Measurements from ENCODE around the gene ATM.

The ATM gene

GRCh38 chr11:108224366-108224765 is 1.5 kb downstream of the ATM start:
- TF ChIP-seq, protein P1, sequence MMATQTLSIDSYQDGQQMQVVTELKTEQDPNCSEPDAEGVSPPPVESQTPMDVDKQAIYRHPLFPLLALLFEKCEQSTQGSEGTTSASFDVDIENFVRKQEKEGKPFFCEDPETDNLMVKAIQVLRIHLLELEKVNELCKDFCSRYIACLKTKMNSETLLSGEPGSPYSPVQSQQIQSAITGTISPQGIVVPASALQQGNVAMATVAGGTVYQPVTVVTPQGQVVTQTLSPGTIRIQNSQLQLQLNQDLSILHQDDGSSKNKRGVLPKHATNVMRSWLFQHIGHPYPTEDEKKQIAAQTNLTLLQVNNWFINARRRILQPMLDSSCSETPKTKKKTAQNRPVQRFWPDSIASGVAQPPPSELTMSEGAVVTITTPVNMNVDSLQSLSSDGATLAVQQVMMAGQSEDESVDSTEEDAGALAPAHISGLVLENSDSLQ (IDR thresholded peaks at IDR 0.05) = peak; percentile 16; the same call in 1 of the 2 replicates
- TF ChIP-seq SUZ12 (IDR thresholded peaks at IDR 0.05) = no peak
- ChIA-PET POLR2A (interaction anchor here (1.0 to 1.4 kb wide), 2 partner anchors 12 to 243 kb away, joined by 3 read pairs; partner anchors contain the start of gene C11orf65), CTCF (no interaction called here)
- DNase-seq (ENCODE audit: extremely low spot score) = no peak

- CTCF ChIA-PET = no interaction called here
- TF ChIP-seq FOXA1 (IDR thresholded peaks at IDR 0.05) (no peak), HDGF (IDR thresholded peaks at IDR 0.05; ENCODE audit: borderline replicate concordance) (no peak), L3MBTL2 (conservative IDR thresholded peaks at IDR 0.05) (no peak), ELF4 (IDR thresholded peaks at IDR 0.05) (no peak), ARNT (IDR thresholded peaks at IDR 0.05) (no peak), SP1 (IDR thresholded peaks at IDR 0.05) (no peak), FOXK2 (IDR thresholded peaks at IDR 0.05) (no peak), TARDBP (IDR thresholded peaks at IDR 0.05) (no peak), BHLHE40 (IDR thresholded peaks at IDR 0.05; ENCODE audit: borderline replicate concordance) (no peak), SUZ12 (IDR thresholded peaks at IDR 0.05) (no peak), ZNF384 (IDR thresholded peaks at IDR 0.05) (no peak), LEF1 (IDR thresholded peaks at IDR 0.05; ENCODE audit: borderline replicate concordance) (no peak), CTBP1 (IDR thresholded peaks at IDR 0.05; ENCODE audit: borderline replicate concordance) (no peak)
- TF ChIP-seq, protein P1 (IDR thresholded peaks at IDR 0.05) = no peak
- no peak for DNase-seq (ENCODE audit: extremely low spot score)
- POLR2A ChIA-PET = no interaction called here
These were observed 2.3 kb downstream of the ATM start for GRCh38 chr11:108224911-108225786.

GRCh38 chr11:108226036-108226435 is 3.2 kb downstream of the ATM start:
- ChIA-PET POLR2A (no interaction called here), CTCF (no interaction called here)
- no peak for DNase-seq (ENCODE audit: extremely low spot score)
- TF ChIP-seq FOXA1 (IDR thresholded peaks at IDR 0.05) (no peak), FOXM1 (IDR thresholded peaks at IDR 0.05; ENCODE audit: borderline replicate concordance) (no peak), ELF4 (IDR thresholded peaks at IDR 0.05) (no peak), TARDBP (IDR thresholded peaks at IDR 0.05) (no peak)

GRCh38 chr11:108228251-108228650 is 5.4 kb downstream of the ATM start:
- DNase-seq (ENCODE audit: extremely low spot score) = no peak
- ChIA-PET CTCF (no interaction called here), POLR2A (no interaction called here)
- TF ChIP-seq ELF4 (IDR thresholded peaks at IDR 0.05) = no peak
- TF ChIP-seq FOXM1 (IDR thresholded peaks at IDR 0.05; ENCODE audit: borderline replicate concordance) = no peak
- TF ChIP-seq LEF1 (IDR thresholded peaks at IDR 0.05; ENCODE audit: borderline replicate concordance) = no peak
- TF ChIP-seq ARNT (IDR thresholded peaks at IDR 0.05) = no peak
- no peak for TF ChIP-seq NFRKB (IDR thresholded peaks at IDR 0.05)
- no peak for TF ChIP-seq FOXA1 (IDR thresholded peaks at IDR 0.05)
- TF ChIP-seq, protein P1 (IDR thresholded peaks at IDR 0.05) = no peak
- TF ChIP-seq ZNF384 (IDR thresholded peaks at IDR 0.05) = no peak
- TF ChIP-seq L3MBTL2 (conservative IDR thresholded peaks at IDR 0.05) = no peak
- no peak for TF ChIP-seq SUZ12 (IDR thresholded peaks at IDR 0.05)
- TF ChIP-seq SP1 (IDR thresholded peaks at IDR 0.05) = no peak
- no peak for TF ChIP-seq CTBP1 (IDR thresholded peaks at IDR 0.05; ENCODE audit: borderline replicate concordance)
- TF ChIP-seq HDGF (IDR thresholded peaks at IDR 0.05; ENCODE audit: borderline replicate concordance) = no peak
- no peak for TF ChIP-seq TARDBP (IDR thresholded peaks at IDR 0.05)
- no peak for TF ChIP-seq BHLHE40 (IDR thresholded peaks at IDR 0.05; ENCODE audit: borderline replicate concordance)
- TF ChIP-seq FOXK2 (IDR thresholded peaks at IDR 0.05) = no peak

GRCh38 chr11:108233277-108233945 is 10.5 kb downstream of the ATM start:
- CTCF ChIA-PET = no interaction called here
- POLR2A ChIA-PET = no interaction called here
- no peak for TF ChIP-seq CTBP1 (IDR thresholded peaks at IDR 0.05; ENCODE audit: borderline replicate concordance)
- TF ChIP-seq ZNF384 (IDR thresholded peaks at IDR 0.05) = no peak
- no peak for TF ChIP-seq BHLHE40 (IDR thresholded peaks at IDR 0.05; ENCODE audit: borderline replicate concordance)
- TF ChIP-seq NFRKB (IDR thresholded peaks at IDR 0.05) = no peak
- TF ChIP-seq LEF1 (IDR thresholded peaks at IDR 0.05; ENCODE audit: borderline replicate concordance) = no peak
- no peak for TF ChIP-seq ELF4 (IDR thresholded peaks at IDR 0.05)
- TF ChIP-seq FOXA1 (IDR thresholded peaks at IDR 0.05) = no peak
- no peak for TF ChIP-seq FOXM1 (IDR thresholded peaks at IDR 0.05; ENCODE audit: borderline replicate concordance)
- no peak for TF ChIP-seq L3MBTL2 (conservative IDR thresholded peaks at IDR 0.05)
- no peak for DNase-seq (ENCODE audit: extremely low spot score)

- POLR2A ChIA-PET = interaction anchor here (1.4 kb wide), 1 partner anchor 13 kb away, joined by 3 read pairs; the partner anchor contains the start of genes ATM and NPAT
- no peak for DNase-seq (ENCODE audit: extremely low spot score)
- CTCF ChIA-PET = no interaction called here
- TF ChIP-seq ARNT (IDR thresholded peaks at IDR 0.05) = no peak
- TF ChIP-seq NFRKB (IDR thresholded peaks at IDR 0.05) = no peak
- TF ChIP-seq SUZ12 (IDR thresholded peaks at IDR 0.05) = no peak
- TF ChIP-seq ELF4 (IDR thresholded peaks at IDR 0.05) = no peak
- no peak for TF ChIP-seq HDGF (IDR thresholded peaks at IDR 0.05; ENCODE audit: borderline replicate concordance)
- TF ChIP-seq SP1 (IDR thresholded peaks at IDR 0.05) = no peak
- no peak for TF ChIP-seq ZNF384 (IDR thresholded peaks at IDR 0.05)
- TF ChIP-seq FOXA1 (IDR thresholded peaks at IDR 0.05) = no peak
- no peak for TF ChIP-seq CTBP1 (IDR thresholded peaks at IDR 0.05; ENCODE audit: borderline replicate concordance)
These were observed 12.3 kb downstream of the ATM start for GRCh38 chr11:108235192-108235591.

Measured in HEK293T (cell line).